ENCODE measurements around the gene OR12D1.
"Not testable (repeated sequence)": the region's sequence is repeated elsewhere in the genome, so short reads cannot be mapped to it uniquely, and the experiment has no call there.

The OR12D1 gene

GRCh38 chr6:29414588-29414987, at the start of gene OR12D1:
Gene OR12D1, plus strand, starts transcription at chr6:29414928.
- no peak for DNase-seq

DNA sequence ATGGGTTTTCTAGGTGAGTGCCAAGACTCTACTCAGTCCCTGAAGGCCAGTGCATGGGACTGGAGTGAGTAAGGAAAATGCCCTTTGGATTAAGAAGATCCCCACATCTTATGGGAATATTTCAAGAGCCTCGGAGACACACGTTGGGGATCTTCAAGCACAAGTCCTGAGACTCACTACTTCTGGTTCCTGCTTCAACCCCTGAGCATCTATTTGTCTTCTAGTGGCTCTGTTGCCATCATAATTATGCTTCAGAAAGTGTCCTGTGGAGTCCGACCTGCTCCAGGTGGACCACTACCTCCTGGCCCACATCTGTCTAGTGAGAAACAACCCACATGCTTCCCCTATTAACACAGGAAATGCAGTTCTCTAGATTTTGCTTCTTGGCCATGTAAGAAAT, 46.0 kb upstream of the OR12D1 start, which contains the start of gene OR5V1:
Gene OR5V1, minus strand, starts transcription at position 101 of the 400 bp plus-strand sequence. CDS start 12,670 bp downstream, outside the sequence.
- DNase-seq, result no peak

DNA sequence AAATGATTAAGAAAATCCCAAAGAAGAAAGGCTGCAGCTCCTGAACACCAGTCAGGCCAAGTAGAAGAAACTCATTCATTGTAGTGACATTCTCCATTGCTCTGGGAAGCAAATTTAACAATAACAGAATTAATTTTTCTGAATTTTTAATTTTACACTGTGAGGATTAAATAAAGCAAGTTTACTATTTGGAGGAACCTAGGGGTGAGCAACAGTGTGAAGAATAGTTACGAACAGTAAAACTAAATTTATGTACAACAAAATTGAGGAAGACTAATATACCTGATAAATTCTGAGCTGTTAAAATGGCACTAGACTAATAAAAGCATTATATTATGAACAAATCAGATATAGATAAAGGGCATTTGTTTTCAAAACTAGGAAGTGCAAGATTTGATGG, 39.5 kb upstream of the OR12D1 start, which contains the start of gene OR12D3:
Gene OR12D3, minus strand, starts transcription at position 101 of the 400 bp plus-strand sequence. Its CDS starts 4 bp downstream, at position 97.
- DNase-seq, result no peak

- no peak for DNase-seq
These were observed 38.7 kb upstream of the OR12D1 start for GRCh38 chr6:29376003-29376402.

DNA sequence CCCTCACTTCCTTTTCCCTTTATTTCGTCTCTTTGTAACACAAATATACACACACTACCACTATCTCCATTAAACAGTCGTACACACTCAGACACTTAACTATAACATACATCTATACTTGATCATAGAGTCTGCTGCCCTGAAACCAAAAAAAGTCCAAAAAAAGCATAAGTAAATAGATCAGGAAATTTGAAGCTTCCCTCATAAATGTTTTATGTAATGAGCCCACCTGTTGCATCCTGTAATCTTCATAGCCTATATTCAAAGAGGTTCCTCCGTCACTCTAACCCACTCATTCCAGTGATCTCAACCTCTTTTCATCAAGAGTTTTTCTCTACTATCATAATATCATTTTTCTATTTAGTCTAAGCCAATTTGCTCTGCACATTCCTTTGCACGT, 26.2 kb upstream of the OR12D1 start:
- no peak for DNase-seq

DNA sequence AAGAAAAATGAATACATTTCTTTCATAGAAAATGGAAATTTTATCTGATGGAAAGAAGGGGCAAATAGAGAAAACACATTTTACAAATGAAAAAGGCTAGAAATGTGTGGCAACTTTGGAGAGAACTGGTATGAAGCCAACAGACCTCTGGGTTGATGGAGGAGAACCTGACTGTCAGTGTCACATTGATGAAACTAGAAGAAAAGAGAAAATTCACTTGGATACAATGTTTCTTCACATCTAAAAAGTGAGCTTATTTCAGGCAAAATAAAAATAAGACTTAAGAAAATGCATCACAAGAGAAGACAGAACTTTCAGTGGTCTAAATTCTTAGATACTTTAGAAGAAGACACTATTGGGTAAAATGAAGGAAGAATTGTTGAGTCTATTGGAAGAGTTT, 19.4 kb upstream of the OR12D1 start, which contains the start of gene OR12D2:
Gene OR12D2, plus strand, starts transcription at position 301 of the 400 bp plus-strand sequence. CDS start 1,069 bp downstream, outside the sequence.
- no peak for DNase-seq

GRCh38 chr6:29399525-29399924, 15.2 kb upstream of the OR12D1 start:
- no peak for DNase-seq

GRCh38 chr6:29403801-29404200, 10.9 kb upstream of the OR12D1 start:
- no peak for DNase-seq

DNA sequence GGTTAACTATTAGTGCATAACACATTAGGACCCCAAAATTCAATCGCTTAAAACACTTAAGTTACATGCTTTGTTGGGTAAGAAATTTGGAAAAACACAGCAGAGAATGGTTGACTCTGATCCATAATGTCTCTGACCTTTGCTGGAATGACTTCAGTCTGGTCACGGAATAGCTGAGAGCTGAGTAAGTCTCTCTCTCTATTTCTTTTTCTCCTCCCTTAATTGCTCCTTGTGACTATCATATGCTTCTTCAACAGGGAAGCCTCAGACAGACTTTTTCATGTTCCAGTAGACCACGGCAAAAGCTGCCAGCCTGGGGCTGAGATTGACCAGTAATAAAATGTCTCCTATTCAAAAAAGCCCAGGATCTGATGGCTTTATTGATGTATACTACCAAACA, 4.8 kb downstream of the OR12D1 start:
- no peak for DNase-seq

DNA sequence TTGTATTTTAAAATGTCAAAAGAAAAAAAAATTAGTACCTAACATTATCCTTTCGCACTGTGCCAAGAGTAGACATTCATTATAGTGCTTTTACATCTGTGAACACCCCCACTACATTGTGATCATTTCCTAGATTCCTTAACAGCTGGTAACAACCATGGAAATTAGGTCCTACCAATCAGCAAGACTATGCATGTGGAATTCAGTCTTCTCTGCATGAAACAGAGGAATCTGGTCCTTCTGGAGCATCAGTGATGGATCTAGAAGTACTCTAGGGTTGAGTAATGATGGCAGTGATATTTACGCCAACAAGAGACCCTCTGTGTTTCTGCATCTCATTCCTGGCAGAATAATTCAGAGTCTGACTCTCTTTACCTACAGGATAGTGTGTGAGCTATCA, 9.4 kb downstream of the OR12D1 start:
- DNase-seq, result no peak

DNA sequence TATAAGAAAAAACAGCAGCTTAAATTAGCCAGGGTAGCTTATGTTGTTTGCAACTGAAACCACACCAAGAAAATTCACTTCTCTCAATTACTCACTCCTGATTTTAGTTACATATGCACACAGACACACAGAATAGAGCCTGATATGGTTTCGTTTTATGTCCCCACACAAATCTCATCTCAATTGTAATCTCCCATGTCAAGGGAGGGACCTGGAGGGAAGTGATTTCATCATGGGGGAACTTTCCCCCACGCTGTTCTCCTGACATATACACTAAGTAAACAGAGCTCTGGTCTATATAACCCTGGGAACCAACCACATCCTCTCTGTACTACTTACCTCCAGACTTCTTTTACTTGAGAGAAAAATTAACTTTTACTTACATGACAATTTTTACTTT, 9.8 kb downstream of the OR12D1 start:
- DNase-seq, result no peak

GRCh38 chr6:29425075-29425474, 10.3 kb downstream of the OR12D1 start:
- no peak for DNase-seq

DNA sequence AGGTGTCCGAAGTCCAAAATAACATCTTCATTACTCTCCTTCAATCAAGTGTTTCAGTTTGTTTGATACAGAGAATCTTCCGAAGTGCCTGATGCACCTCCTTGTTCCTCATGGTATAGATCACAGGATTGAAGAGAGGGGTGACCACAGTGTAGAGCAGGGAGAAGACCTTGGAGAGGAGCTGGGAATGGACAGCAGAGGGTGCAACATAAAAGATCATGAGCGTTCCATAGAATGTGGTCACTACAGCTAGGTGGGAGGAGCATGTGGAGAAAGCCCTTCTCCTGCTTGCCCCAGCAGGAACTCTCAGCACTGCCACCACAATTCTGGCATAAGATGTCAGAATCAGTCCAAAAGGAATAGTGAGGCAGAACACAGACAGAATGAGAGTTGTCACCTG, 11.9 kb downstream of the OR12D1 start:
- DNase-seq, result no peak

GRCh38 chr6:29436730-29437129, 22.0 kb downstream of the OR12D1 start:
- peak in 1 of 2 experiments; percentile 38 for DNase-seq

DNA sequence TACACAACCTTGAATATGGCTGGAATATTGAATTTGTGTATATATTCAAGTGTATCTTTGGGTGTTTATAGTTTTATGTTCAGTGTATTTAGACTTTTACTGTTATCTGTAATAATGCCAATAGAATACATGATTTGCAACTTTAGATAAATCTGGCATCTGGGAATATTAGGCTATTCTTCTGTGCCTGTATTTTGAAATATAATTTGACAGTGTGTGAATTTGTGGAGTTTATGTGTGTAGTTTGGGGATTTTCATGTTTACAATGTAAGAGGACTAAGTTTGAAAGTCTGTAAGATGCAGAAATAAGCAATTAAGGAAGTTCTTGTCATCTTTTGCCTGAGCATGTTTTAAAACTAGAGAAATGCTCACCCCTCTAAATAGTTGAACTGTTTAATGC, 24.3 kb downstream of the OR12D1 start, which contains the start of gene OR10C1:
Gene OR10C1, plus strand, starts transcription at position 301 of the 400 bp plus-strand sequence. CDS start 710 bp downstream, outside the sequence.
- DNase-seq, result no peak

GRCh38 chr6:29442719-29443118, 28.0 kb downstream of the OR12D1 start:
- no peak for DNase-seq

DNA sequence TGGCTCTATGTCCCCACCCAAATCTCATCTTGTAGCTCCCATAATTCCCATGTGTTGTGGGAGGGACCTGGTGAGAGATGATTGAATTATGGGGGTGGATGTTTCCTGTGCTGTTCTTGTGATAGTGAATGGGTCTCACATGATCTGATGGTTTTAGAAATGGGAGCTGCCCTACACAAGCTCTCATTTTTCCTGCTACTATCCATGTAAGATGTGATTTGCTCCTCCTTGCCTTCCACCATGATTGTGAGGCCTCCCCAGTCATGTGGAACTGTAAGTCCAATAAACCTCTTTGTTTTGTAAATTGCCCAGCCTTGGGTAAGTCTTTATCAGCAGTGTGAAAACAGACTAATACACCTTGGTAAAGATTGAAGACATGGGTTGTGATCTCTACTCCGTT, 29.3 kb downstream of the OR12D1 start:
- not testable (repeated sequence) for DNase-seq

DNA sequence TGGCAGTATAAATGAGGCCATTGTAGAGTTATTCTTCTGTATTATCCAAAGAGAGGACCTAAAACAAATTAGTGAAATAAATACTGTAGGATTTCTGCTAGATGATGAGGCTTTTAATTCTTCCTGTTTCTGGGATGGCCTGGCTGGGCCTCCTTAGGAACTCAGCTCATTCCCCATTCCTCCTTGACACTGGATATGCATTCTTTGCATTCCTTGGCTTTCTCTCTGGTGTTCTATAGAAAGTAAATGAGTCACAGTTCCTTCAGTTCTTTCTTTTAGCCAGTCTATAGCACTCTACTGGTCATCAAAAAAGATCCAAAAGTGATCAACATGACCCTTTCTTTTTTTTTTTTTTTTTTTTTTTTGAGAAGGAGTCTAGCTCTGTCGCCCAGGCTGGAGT, 32.9 kb downstream of the OR12D1 start:
- no peak for DNase-seq

GRCh38 chr6:29451471-29452193, 36.9 kb downstream of the OR12D1 start:
- no peak for DNase-seq

GRCh38 chr6:29456971-29457370, 42.2 kb downstream of the OR12D1 start, which contains the start of the genes OR11A1 and OR2H1:
Gene OR11A1, minus strand, starts transcription at chr6:29457071. Its CDS starts 29,430 bp downstream, at chr6:29427641.
Gene OR2H1, plus strand, starts transcription at chr6:29457155. Its CDS starts 4,615 bp downstream, at chr6:29461770.
- no peak for DNase-seq

GRCh38 chr6:29461021-29461814, 46.5 kb downstream of the OR12D1 start:
- no peak for DNase-seq

DNA sequence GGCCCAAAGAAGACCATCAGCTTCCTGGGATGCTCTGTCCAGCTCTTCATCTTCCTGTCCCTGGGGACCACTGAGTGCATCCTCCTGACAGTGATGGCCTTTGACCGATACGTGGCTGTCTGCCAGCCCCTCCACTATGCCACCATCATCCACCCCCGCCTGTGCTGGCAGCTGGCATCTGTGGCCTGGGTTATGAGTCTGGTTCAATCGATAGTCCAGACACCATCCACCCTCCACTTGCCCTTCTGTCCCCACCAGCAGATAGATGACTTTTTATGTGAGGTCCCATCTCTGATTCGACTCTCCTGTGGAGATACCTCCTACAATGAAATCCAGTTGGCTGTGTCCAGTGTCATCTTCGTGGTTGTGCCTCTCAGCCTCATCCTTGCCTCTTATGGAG, 47.3 kb downstream of the OR12D1 start:
- no peak for DNase-seq

DNA sequence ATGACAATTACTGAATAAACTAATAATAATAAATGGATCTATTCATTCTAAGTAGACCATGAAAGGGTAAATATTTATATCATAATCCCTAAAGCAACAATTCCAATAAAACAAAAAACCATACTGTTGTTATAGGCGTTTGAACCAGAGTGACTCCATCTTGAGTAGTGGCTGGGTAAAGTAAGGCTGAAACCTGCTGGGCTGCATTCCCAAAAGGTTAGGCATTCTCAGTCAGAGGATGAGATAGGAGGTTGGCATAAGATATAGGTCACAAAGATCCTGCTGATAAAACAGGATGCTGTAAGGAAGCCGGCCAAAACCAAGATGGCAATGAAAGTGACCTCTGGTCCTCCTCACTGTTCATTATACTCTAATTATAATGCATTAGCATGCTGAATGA, 50.6 kb downstream of the OR12D1 start:
- DNase-seq, result no peak

DNA sequence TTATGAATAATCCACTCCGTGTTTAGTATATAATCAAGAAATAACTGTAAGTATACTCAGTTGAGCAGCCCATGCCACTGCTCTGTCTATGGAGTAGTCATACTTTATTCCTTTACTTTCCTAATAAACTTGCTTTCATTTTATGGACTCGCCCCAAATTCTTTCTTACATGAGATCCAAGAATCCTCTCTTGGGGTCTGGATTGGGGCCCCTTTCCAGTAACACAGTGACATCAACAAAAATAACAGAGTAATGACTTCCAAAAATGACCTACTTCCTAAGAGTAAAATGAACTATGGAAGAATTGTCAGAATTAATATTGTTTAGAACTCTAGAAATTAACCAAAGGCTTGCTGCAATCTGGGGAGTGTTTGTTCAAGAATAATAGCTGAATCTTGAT, 51.1 kb downstream of the OR12D1 start:
- DNase-seq, result no peak
